Spleen (tissue), 7 donors: Measurements from ENCODE around the gene KLF3.

Source experiments
- CTCF ChIP-seq, 11 experiments: fragments of 200-600 bp in 7 of 11; fragments of 450-650 bp in 4 of 11; sonication (generic) in 4 of 11; IDR thresholded peaks in 8 of 11; conservative IDR thresholded peaks in 3 of 11; 1 replicate in 7 of 11; 2 replicates in 4 of 11; pipeline versions ENCODE4 v1.4.0 to v1.8.0; 2016 to 2021; ENCODE audit warnings: antibody characterized with exemption in 11 of 11, inconsistent platforms in 4 of 11, mild to moderate bottlenecking in 1 of 11
- POLR2A ChIP-seq, 3 donors: fragments of 450-650 bp; IDR thresholded peaks; one replicate each; pipeline ENCODE4 v1.5.1; 2017; ENCODE audit warnings: antibody characterized with exemption in 3 of 3, mild to moderate bottlenecking in 1 of 3
- donor health status: DM: no; HTN: no; CAD: no; lungs with moderate emphysema.
- donor health status: DM: no; HTN: no; CAD: no.
- donor health status: DM: no; HTN: no; CAD: no.

GRCh38 chr4:38615847-38616246 is 48.2 kb upstream of the KLF3 start:
- TF ChIP-seq CTCF (IDR thresholded peaks at IDR 0.05 in 8 of 11, conservative IDR thresholded peaks at IDR 0.05 in 3 of 11), result no peak
- no peak for TF ChIP-seq POLR2A (IDR thresholded peaks at IDR 0.05)
